SH-SY5Y (cell line): Measurements from ENCODE around the gene CCDC93.

Experiments used
- GATA2 ChIP-seq: IDR thresholded peaks from 2 replicates; pipeline ENCODE4 v1.6.1; 2011; ENCODE audit warnings: mild to moderate bottlenecking, low read depth, low read length
- GATA3 ChIP-seq: IDR thresholded peaks from 2 replicates; pipeline ENCODE4 v1.6.1; 2011; ENCODE audit warnings: low read depth, mild to moderate bottlenecking, low read length, moderate library complexity

DNA sequence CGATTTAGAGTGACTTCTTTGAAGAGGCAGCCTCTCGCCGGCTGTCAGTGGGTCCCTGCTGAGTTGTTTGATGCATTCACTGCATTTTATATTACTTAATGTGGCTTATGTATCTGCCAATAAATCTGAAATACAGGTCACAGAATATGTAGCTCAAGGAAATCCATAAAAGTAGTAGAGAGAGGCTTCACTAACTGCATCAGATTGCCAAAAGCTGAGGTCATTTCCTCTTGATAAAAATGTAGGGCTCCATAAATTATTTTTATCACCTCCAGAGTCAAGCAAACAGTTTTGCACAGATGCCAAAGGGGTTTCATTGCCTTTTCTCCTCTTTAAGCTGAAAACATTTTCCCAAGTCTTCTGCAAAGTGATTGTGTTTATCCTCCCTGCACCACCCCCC is 36.5 kb upstream of the CCDC93 start:
- TF ChIP-seq GATA2 (no peak), GATA3 (no peak)
